SW 1271 (cell line): ENCODE results near the gene SPPL2B.
"Not testable (repeated sequence)": the region's sequence is repeated elsewhere in the genome, so short reads cannot be mapped to it uniquely, and the experiment has no call there.

Experiments used
- DNase-seq, 2 experiments: peaks; one replicate each; lab custom pipeline; 2025; lab: John Stamatoyannopoulos, UW

The SPPL2B gene

DNA sequence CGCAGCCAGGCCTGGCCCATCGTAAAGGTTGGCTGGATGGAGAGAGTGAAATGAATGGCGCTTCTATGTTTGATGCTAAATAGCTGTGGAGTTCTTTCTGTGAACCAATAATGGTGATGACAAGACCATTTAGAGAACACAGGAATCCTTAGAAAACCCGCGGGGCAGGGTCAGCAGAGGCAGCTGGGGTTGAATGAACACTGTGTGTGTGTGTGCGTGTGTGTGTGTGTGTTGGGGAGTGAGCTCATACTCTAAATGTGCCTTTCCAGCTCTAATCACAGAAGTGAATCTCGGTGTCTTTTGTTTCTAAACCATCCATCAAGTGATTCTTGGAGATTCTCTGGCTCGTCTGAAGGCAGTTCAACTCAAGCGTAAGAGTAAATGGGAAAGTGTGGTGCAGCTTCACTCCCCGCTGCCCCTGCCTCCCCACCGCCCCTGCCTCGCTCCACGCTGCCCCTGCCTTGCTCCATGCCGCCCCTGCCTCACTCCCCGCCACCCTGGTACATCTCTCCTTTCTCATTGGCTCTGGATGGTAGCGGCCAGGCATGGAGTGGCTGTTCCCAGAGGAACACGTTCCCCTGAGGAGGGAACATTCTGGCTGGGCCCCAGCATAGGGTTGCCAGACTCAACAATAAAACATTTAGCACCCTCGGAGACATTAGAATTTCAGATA, 52.8 kb downstream of the SPPL2B start:
- DNase-seq, result no peak

DNA sequence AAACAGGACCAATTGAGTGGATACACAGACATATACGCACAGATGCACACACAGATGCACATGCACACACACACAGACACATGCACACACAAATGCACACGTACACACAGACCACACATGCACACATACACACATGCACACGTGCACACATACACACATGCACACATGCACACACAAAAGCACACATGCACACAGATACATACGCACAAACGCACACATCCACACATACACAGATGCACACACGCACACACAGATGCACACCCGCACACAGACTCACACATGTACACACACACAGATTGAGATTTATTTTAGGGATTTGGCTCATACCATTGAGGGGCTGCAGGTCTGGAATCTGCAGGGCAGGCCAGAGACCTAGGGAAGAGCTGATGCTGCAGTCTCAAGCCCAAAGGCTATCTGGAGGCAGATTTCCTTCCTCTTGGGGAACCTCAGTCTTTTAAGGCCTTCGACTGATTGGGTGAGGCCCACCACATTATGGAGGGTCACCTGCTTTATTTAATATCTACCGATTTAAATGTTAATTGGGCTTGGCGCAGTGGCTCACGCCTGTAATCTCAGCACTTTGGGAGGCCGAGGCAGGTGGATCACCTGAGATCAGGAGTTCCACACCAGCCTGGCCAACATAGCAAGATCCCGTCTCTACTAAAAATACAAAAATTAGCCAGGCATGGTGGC, 54.2 kb downstream of the SPPL2B start:
- DNase-seq, result no peak

DNA sequence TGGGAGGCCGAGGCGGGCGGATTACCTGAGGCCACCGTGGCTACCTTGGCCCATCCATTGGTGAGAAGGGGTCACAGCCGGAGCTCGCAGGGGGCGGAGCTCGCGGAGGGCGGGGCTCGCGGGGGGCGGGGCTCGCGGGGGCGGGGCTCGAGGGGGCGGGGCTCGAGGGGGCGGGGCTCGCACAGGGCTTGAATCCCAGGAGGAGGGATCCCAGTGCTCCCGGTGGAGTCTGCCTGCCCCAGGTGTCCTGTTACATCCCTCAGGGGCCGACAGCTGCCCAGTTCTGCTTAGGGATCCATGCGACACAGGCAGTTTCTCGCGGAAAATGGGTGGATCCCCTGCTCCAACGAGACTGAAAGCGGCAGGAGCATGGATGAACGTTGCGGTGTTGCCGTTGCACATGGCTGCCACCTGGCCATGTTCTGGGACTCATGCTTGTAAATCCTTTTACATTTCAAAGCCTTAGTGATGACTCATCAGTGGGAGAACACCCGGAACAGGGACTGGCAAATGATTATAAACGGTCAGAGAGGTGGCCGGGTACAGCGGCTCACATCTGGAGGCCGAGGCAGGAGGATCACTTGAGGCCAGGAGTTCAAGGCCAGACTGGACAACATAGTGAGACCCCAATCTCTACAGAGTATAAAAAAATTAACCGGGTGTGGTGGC, 56.7 kb downstream of the SPPL2B start:
- DNase-seq, result peak; percentile 31 to 67

DNA sequence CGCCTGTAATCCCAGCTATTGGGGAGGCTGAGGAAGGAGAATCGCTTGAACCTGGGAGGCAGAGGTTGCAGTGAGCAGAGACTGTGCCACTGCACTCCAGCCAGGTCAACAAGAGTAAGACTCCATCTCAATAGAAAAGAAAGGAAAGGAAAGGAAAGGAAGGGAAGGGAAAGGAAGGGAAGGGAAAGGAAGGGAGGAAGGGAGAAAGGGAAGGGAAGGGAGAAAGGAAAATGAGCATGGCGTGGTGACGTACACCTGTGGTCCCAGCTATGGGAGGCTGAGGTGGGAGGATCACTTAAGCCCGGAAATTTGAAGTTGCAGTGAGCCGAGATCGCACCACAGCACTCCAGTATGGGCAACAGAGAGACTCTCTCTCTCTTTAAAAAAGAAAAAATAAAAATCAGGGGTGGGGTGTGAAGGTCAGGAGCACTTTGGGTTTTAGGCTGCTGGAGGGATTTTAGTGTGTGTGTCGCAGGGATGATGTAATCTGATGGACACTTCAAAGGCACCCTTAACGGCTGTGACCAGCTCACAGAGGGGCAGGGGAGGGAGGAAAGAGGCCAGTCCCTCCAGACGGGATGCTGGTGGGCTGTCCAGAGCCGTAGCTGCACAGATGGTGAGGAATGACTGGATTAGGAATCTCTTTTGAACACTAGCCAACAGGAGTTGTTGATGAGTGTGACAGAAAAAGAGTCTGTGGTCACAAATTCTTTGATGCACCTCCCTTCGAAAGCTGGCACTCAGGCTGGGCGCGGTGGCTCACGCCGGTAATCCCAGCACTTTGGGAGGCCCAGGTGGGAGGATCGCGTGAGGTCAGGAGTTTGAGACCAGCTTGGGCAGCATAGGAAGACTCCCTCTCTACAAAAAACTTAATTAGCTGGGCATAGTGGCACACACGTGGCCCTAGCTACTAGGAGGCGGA, 59.1 kb downstream of the SPPL2B start:
- no peak for DNase-seq

DNA sequence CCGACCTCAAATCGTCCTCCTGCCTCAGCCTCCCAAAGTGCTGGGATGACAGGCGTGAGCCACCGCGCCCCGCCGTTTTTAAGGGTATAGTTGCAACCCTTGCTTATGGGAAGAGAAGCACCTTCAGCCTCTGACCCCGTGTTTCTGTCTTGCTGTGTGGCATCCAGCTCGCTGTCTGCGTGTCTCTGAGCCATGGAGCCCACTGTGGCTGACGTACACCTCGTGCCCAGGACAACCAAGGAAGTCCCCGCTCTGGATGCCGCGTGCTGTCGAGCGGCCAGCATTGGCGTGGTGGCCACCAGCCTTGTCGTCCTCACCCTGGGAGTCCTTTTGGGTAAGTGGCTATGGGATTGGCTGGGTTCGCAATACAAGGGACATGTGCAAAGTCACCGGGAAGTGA, 61.1 kb downstream of the SPPL2B start:
- DNase-seq, result no peak

DNA sequence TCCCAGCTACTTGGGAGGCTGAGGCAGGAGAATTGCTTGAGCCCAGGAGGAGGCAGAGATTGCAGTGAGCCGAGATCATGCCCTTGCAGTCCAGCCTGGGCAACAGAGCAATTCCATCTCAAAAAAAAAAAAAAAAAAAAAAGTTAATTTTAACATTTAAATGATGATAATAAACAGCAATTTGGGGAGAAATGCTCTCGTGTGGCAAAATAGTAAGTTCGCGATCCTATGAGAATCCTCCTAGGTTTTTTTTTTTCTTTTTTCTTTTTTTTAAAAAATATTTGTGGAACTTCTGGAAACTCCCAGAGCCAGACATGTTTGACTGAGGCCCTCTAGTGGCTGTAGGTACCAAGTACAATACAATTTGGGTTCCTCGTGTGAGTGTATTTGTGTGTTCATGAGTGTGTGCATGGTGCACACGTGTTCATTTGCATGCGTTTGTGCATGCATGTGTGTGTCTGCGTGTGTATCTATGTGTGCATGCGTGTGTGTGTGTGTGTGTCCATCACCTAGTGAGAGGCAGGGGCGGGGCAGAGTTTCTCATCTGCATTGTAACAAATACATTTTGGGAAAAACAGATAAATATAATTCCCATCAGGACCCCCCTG, 62.7 kb downstream of the SPPL2B start:
- peak; percentile 43 to 68 for DNase-seq

DNA sequence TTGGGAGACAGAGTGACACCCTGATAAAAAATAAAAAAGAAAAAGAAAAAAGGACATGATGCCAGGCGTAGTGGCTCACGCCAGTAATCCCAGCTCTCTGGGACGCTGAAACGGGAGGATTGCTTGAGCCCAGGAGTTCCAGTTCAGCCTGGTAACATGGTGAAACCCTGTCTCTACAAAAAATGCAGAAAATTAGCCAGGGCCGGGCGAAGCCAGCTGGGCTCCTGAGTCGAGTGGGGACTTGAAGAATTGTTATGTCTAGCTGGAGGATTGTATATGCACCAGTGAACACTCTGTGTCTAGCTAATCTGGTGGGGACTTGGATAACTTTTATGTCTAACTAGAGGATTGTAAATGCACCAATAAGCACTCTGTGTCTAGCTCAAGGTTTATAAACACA, 63.9 kb downstream of the SPPL2B start:
- DNase-seq, result no peak

DNA sequence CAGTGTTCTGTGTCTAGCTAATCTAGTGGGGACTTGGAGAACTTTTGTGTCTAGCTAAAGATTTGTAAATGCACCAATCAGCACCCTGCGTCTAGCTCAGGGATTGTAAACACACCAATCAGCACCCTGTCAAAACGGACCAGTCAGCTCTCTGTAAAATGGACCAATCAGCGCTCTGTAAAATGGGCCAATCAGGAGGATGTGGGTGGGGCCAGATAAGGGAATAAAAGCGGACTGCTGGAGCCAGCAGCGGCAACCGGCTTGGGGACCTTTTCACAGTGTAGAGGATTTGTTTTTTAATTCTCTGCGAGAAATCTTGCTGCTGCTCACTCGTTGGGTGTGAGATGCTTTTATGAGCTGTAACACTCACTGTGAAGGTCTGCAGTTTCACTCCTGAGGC, 64.4 kb downstream of the SPPL2B start:
- not testable (repeated sequence) for DNase-seq

DNA sequence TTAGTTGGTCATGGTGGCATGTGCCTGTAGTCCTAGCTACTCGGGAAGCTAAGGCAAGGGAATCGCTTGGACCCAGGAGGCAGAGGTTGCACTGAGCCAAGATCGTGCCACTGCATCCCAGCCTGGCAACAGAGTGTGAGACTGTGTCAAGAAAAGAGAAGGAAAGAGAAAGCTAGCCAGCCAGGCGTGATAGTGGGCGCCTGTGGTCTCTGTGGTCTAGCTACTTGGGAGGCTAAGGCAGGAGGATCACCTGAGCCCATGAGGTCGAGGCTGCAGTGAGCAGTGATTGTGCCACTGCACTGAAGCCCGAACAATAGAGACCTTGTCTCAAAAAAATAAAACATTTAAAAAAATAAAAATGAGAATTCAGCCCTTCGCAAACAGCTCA, 65.6 kb downstream of the SPPL2B start:
- DNase-seq, result no peak

DNA sequence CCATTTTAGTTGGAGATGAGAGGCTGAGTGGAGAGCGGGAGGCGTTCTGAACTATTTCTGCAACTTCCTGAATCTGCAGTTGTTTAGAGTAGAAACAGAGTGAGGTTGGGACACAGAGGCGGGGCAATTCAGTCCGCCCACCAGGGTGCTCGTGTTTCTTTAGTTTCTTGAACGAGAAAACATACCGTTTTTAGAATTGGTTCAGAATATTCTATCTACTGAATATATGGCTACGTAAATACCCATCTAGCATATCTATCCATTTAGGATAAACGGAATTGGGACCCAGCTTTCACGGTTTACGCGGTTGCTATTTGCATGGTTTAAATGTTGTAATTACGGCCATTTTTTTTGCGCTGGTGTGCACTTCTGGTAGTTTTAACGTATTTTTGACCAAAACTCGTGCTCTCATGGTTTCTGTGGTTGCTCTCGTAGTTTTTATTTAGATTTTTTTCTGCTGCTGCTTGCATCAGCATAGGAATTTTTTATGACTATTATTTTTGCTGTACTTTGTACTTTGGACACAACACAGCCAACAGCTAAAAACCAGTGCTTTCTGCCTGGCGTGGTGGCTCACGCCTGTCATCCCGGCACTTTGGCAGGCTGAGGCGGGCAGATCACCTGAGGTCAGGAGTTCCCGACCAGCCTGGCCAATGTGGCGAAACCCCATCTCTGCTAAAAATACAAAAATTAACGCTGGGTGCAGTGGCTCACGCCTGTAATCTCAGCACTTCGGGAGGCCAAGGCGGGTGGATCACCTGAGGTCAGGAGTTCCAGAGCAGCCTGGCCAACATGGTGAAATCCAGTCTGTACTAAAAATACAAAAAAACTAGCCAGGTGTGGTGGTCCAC, 66.2 kb downstream of the SPPL2B start:
- no peak for DNase-seq

DNA sequence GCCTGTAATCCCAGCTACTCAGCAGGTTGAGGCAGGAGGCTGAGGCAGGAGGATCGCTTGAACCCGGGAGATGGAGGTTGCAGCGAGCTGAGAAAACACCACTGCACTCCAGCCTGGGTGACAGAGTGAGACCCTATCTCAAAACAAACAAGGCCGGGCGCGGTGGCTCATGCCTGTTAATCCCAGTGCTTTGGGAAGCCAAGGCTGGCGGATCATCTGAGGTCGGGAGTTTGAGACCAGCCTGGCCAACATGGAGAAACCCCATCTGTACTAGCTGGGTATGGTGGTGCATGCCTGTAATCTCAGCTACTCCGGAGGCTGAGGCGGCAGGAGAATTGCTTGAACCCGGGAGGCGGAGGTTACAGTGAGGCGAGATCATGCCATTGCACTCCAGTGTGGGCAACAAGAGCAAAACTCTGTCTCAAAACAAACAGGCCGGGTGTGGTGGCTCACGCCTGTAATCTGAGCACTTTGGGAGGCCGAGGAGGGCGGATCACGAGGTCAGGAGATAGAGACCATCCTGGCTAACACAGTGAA, 66.9 kb downstream of the SPPL2B start:
- DNase-seq, result not testable (repeated sequence)

DNA sequence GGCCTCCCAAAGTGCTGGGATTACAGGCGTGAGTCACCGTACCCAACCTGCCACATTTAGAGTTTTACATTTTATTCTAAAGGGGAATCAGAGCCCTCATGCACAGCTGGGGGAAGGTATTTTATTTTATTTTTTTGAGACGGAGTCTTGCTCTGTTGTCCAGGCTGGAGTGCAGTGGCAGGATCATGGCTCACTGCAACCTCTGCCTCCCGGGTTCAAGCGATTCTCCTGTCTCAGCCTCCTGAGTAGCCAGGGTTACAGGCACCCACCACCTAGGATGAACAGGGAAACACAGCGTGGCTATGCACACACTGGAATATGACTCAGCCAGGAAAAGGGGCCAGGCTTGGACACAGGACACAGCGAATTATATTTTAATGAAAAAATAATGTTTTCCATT, 68.7 kb downstream of the SPPL2B start:
- DNase-seq, result not testable (repeated sequence)

DNA sequence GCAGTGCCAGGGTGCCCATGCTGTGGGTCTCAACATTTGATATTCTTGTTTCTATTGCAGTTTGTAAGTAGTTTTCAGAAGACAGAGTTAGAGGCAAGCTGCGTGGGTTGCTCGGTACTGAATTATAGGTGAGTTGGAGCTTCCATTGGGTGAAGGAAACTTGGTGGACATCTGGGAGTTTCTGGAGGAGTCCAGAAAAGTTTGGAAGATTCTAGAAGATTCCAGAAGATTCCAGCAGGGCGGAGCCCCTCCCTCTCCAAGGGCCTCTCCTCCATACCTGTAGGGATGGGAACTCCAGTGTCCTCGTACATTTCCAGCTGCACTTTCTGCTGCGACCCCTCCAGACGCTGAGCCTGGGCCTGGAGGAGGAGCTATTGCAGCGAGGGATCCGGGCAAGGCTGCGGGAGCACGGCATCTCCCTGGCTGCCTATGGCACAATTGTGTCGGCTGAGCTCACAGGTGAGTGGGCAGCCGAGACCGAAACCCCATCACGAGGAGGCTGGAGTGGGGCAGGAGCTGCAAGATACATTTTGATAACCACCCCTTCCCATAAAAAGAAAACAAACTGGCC, 70.3 kb downstream of the SPPL2B start:
- DNase-seq, result no peak

DNA sequence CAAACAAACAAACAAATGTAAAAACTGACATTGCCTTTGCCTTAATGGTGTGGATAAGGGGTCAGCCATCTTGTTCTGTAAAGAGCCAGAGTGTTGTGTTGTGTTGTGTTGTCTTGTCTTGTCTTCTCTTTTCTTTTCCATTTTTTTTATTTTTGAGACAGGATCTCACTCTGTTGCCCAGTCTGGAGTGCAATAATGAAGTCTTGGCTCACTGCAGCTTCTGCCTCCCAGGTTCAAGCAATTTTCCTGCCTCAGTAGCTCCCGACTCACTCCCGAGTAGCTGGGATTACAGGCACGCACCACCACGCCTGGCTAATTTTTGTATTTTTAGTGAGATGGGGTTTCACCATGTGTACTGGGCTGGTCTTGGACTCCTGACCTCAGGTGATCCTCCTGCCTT, 71.1 kb downstream of the SPPL2B start:
- no peak for DNase-seq
